ENCODE data around the gene SRCAP.

The SRCAP gene

DNA sequence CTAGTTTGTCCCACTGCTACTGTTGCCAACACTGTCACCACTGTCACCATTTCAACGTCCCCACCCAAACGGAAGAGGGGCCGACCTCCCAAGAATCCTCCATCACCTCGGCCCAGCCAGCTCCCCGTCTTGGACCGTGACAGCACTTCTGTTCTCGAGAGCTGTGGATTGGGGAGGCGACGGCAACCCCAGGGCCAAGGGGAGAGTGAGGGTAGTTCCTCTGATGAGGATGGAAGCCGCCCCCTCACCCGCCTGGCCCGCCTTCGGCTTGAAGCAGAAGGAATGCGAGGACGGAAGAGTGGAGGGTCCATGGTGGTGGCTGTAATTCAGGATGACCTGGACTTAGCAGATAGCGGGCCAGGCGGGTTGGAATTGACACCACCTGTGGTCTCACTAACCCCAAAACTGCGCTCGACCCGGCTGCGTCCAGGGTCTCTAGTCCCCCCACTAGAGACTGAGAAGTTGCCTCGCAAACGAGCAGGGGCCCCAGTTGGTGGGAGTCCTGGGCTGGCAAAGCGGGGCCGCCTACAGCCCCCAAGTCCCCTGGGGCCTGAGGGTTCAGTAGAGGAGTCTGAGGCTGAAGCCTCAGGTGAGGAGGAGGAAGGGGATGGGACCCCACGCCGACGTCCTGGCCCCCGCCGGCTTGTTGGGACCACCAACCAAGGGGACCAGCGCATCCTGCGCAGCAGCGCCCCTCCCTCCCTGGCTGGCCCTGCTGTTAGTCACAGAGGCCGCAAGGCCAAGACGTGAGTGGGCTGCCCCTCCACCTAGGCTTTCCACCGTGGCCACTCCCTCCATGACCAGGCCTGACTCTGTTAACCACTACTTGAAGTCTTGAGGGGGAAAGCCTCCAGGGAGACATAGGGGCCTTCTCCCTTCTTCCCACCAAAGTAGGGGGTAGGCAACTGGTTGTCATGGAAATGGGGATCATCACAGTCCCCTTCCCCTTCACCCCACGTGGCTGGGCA lies 40.3 kb downstream of the SRCAP start:
- DNase-seq (ENCODE audit: low spot score): no peak
- TF ChIP-seq, protein P1, sequence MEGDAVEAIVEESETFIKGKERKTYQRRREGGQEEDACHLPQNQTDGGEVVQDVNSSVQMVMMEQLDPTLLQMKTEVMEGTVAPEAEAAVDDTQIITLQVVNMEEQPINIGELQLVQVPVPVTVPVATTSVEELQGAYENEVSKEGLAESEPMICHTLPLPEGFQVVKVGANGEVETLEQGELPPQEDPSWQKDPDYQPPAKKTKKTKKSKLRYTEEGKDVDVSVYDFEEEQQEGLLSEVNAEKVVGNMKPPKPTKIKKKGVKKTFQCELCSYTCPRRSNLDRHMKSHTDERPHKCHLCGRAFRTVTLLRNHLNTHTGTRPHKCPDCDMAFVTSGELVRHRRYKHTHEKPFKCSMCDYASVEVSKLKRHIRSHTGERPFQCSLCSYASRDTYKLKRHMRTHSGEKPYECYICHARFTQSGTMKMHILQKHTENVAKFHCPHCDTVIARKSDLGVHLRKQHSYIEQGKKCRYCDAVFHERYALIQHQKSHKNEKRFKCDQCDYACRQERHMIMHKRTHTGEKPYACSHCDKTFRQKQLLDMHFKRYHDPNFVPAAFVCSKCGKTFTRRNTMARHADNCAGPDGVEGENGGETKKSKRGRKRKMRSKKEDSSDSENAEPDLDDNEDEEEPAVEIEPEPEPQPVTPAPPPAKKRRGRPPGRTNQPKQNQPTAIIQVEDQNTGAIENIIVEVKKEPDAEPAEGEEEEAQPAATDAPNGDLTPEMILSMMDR (IDR thresholded peaks at IDR 0.05; ENCODE audit: extremely low read depth, missing control alignments): no peak

DNA sequence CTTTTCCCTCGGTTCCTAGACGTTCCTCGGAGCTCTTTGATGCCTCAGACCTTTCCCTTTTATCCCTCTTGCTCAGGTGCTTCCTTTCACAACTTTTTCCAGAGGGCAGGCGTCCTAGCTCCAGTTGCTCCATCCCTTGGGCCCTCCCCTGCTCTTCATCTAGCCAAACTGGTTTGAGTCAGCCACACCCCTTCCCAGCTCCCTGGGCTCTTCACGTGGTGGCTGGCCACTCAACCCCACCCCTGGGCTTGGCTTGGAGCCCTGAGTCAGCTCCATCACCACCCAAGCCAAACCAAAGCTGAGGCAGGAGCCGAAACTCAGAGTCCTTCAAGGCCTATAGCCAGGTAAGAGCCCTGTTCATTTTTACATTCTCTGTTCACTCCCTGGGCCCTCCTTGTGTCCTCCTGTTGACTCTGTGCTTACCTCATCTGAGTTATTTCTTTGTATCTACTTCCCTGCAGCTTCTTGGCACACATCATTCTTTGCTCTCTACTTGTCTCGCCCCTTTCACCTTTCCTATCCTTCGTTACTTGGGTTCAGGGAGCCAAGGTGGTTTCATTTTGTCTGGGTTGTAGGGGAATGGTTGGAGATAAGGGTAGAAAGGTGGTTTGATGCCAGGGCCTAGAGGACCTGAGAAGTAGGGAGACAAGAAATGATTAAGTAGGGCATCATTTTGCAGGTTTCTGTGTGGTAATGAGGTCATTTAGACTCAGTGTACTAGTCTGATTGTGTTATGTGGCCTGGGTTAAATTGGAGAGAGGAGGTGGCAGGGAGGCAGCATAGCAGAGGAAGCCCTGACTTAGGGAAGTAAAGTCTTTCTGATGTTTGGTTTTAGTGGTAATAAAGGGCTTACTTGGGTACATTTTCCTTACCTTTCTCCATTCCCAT lies 41.6 kb downstream of the SRCAP start:
- TF ChIP-seq, protein P1 (IDR thresholded peaks at IDR 0.05; ENCODE audit: extremely low read depth, missing control alignments): no peak
- no peak for DNase-seq (ENCODE audit: low spot score)

DNA sequence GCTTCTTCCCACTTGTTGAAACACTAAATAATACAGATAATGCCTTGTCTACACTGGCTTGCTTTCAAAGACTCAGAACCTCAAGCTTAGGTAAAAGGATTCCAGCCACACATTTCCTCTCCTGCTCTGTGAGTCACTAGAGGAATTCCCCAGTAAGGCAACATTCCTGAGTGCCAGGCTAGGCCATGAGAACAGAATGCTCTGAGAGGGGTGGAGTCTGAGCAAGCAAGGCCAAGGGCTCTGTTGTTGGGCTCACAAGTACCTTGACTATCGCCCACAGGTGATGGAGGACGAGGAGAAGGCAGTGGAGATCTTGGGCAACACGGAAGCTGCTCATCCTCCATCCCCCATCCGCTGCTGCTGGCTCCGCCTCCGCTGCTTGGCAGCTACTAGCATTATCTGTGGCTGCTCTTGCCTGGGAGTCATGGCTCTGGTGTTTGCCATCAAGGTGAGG lies 42.5 kb downstream of the SRCAP start:
- DNase-seq (ENCODE audit: low spot score): no peak
- TF ChIP-seq, protein P1 (IDR thresholded peaks at IDR 0.05; ENCODE audit: extremely low read depth, missing control alignments): no peak

DNA sequence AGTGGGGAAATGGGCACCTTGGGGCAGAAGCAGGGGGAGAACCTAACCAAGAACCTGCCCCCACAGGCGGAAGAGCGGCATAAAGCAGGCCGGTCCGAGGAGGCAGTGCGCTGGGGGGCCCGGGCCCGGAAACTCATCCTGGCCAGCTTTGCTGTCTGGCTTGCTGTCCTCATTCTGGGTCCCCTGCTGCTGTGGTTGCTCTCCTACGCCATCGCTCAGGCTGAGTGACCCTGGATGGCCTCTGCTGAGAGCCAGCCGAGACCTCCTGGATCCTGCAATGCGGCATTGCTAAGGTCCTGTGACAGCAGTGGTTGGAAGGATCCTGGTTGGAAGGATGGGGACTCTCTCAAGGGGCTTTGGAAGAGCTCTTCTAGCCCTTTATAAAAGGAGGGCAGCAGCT lies 44.7 kb downstream of the SRCAP start:
- DNase-seq (ENCODE audit: low spot score): no peak
- TF ChIP-seq, protein P1 (IDR thresholded peaks at IDR 0.05; ENCODE audit: extremely low read depth, missing control alignments): no peak

DNA sequence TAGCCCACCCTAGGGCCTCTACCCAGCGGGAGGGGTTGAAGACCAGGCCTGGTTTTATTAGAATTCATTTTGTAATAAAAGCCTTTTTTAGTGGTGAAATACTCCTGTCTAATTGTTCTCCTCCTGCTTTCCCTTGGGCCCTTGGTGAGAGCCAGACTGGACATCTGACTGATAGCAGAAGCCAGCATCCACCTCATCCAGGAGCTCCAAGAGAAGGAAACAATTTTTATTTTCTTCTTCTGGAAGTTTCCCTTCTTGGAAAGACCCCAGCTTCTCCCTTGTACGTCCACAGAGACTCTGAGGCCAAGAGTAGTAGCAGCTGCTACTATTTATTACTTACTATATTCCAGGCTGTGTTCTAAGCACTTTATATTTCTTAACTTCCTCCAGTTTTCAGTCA lies 45.2 kb downstream of the SRCAP start:
- TF ChIP-seq, protein P1 (IDR thresholded peaks at IDR 0.05; ENCODE audit: extremely low read depth, missing control alignments): no peak

DNA sequence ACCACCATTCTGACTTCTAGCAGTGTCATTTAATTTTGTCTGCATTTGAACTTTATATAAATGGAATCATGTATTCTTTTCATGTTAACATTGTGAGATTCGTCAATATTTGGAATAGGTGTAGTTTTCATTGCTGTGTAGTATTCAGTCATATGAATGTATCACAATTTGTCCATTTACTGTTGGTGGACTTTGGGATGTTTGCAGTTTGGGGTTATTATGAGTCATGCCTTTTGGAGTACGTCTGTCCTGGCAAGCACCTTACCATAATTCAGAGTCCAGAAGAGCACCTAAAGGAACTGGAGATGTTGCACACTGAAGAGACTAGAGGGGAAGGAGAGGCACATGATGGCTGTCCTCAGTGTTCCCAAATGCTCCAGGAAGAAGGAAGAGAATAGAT lies 46.1 kb downstream of the SRCAP start:
- no peak for DNase-seq (ENCODE audit: low spot score)
- TF ChIP-seq, protein P1 (IDR thresholded peaks at IDR 0.05; ENCODE audit: extremely low read depth, missing control alignments): no peak

More for the DNA sequence above, 45.2 kb downstream of the SRCAP start:
- DNase-seq (ENCODE audit: low spot score): no peak
